ENCODE measurements around the gene TIMM21. TPM values are rescaled to one million over a fixed set of nuclear protein-coding genes. Genes with fewer than 3 reads are reported as not detected.

The TIMM21 gene
- total and polyA plus RNA-seq, 4 donors, result 22.0 to 39.2 (median 30.0) TPM

DNA sequence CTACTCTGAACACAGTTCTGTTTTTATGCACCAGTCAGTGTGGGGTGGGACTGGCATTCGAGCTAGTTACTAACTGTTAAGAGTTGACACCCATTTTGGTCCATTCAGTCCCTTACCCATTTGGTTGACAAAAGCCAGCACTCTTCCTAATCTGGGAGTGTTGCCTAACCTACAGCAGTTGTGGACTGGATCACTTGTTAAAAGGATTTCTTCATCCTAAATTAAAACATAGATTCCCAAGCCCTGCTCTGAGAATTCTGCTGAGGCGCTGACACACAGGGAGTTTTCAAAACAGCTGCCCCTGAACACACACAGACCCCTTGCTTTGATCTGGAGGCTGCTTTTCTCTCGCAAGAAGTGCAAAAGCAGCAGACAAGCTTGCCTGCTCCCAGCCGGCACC is 6.4 kb downstream of the TIMM21 start:
- no peak for DNase-seq (ENCODE audit: low spot score)
- Histone ChIP-seq H3K4me3 (ENCODE audit: low read depth in 1 of 3, low read length in 3 of 3) (no peak overlapping the region), H3K27ac (ENCODE audit: low read depth in 1 of 2, low read length in 2 of 2) (no peak overlapping the region), H3K27me3 (ENCODE audit: control insufficient read depth in 4 of 4, insufficient read depth in 4 of 4, low read length in 3 of 4) (no peaks in the 10 kb centered on the region), H3K4me1 (ENCODE audit: control insufficient read depth in 4 of 4, insufficient read depth in 4 of 4, low read length in 3 of 4) (peaks cover 6 to 9% (median 8%) of the 10 kb centered on the region in 4 donors), H3K36me3 (ENCODE audit: control insufficient read depth in 4 of 4, insufficient read depth in 3 of 4, low read depth in 1 of 4, low read length in 3 of 4) (peaks cover 0 to 40% (median 28%) of the 10 kb centered on the region in 4 donors), H3K9me3 (ENCODE audit: control insufficient read depth in 4 of 4, low read length in 3 of 4) (no peaks in the 10 kb centered on the region), H3K9ac (ENCODE audit: low read depth in 1 of 2, low read length in 2 of 2) (no peak overlapping the region)
- TF ChIP-seq TAF1 (conservative IDR thresholded peaks at IDR 0.05) (no peak), RAD21 (IDR thresholded peaks at IDR 0.05) (no peak), NR2F2 (IDR thresholded peaks at IDR 0.05) (no peak), EGR1 (IDR thresholded peaks at IDR 0.05; ENCODE audit: low read depth in 2 of 2) (no peak), GABPA (IDR thresholded peaks at IDR 0.05 in 1 of 2, conservative IDR thresholded peaks at IDR 0.05 in 1 of 2) (no peak)
- TF ChIP-seq, protein P1, sequence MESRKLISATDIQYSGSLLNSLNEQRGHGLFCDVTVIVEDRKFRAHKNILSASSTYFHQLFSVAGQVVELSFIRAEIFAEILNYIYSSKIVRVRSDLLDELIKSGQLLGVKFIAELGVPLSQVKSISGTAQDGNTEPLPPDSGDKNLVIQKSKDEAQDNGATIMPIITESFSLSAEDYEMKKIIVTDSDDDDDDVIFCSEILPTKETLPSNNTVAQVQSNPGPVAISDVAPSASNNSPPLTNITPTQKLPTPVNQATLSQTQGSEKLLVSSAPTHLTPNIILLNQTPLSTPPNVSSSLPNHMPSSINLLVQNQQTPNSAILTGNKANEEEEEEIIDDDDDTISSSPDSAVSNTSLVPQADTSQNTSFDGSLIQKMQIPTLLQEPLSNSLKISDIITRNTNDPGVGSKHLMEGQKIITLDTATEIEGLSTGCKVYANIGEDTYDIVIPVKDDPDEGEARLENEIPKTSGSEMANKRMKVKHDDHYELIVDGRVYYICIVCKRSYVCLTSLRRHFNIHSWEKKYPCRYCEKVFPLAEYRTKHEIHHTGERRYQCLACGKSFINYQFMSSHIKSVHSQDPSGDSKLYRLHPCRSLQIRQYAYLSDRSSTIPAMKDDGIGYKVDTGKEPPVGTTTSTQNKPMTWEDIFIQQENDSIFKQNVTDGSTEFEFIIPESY (IDR thresholded peaks at IDR 0.05), result no peak
- TF ChIP-seq, protein P2, sequence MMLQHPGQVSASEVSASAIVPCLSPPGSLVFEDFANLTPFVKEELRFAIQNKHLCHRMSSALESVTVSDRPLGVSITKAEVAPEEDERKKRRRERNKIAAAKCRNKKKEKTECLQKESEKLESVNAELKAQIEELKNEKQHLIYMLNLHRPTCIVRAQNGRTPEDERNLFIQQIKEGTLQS (IDR thresholded peaks at IDR 0.05), result no peak
- TF ChIP-seq, protein P3, sequence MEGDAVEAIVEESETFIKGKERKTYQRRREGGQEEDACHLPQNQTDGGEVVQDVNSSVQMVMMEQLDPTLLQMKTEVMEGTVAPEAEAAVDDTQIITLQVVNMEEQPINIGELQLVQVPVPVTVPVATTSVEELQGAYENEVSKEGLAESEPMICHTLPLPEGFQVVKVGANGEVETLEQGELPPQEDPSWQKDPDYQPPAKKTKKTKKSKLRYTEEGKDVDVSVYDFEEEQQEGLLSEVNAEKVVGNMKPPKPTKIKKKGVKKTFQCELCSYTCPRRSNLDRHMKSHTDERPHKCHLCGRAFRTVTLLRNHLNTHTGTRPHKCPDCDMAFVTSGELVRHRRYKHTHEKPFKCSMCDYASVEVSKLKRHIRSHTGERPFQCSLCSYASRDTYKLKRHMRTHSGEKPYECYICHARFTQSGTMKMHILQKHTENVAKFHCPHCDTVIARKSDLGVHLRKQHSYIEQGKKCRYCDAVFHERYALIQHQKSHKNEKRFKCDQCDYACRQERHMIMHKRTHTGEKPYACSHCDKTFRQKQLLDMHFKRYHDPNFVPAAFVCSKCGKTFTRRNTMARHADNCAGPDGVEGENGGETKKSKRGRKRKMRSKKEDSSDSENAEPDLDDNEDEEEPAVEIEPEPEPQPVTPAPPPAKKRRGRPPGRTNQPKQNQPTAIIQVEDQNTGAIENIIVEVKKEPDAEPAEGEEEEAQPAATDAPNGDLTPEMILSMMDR (IDR thresholded peaks at IDR 0.05; ENCODE audit: low read depth, low read length, missing input control), result no peak
- WGBS, result 94% methylated on average over 4 of the region's 4 CpGs

DNA sequence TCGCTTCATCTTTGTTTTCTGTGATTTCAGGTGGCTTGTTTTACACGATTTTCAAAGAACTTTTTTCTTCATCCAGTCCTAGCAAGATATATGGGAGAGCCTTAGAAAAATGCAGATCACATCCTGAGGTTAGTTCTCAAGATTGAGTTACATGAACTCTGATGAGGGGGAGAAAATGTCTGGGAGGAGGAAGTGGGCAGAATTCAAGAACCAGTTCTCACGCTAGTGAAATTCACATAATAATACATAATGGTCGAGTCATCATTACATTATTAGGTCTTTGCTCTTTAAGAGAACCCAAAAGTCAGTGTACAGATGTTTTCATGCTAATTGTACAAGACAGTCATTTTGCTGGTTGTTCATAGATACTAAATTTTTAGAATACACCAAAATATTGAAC is 7.0 kb downstream of the TIMM21 start:
- H3K36me3 ChIP-seq (ENCODE audit: control insufficient read depth in 4 of 4, insufficient read depth in 3 of 4, low read depth in 1 of 4, low read length in 3 of 4), result peaks cover 0 to 43% (median 31%) of the 10 kb centered on the region in 4 donors
- no peaks in the 10 kb centered on the region for H3K9me3 ChIP-seq (ENCODE audit: control insufficient read depth in 4 of 4, low read length in 3 of 4)
- DNase-seq (ENCODE audit: low spot score), result no peak
- peaks cover 3 to 5% (median 3%) of the 10 kb centered on the region in 4 donors for H3K4me1 ChIP-seq (ENCODE audit: control insufficient read depth in 4 of 4, insufficient read depth in 4 of 4, low read length in 3 of 4)
- no peak overlapping the region for H3K27ac ChIP-seq (ENCODE audit: low read depth in 1 of 2, low read length in 2 of 2)
- WGBS, result 87% methylated on average over 4 of the region's 4 CpGs
- H3K4me3 ChIP-seq (ENCODE audit: low read depth in 1 of 3, low read length in 3 of 3), result no peak overlapping the region
- TF ChIP-seq, protein P3 (IDR thresholded peaks at IDR 0.05; ENCODE audit: low read depth, low read length, missing input control), result no peak
- TF ChIP-seq YY1 (IDR thresholded peaks at IDR 0.05), result no peak
- no peak for TF ChIP-seq RAD21 (IDR thresholded peaks at IDR 0.05)
- TF ChIP-seq TAF1 (conservative IDR thresholded peaks at IDR 0.05), result no peak
- TF ChIP-seq FOXA2 (IDR thresholded peaks at IDR 0.05), result no peak
- no peak for TF ChIP-seq EGR1 (IDR thresholded peaks at IDR 0.05; ENCODE audit: low read depth in 2 of 2)
- no peak for TF ChIP-seq HNF4G (IDR thresholded peaks at IDR 0.05)
- no peak for TF ChIP-seq GABPA (IDR thresholded peaks at IDR 0.05 in 1 of 2, conservative IDR thresholded peaks at IDR 0.05 in 1 of 2)
- TF ChIP-seq, protein P1 (IDR thresholded peaks at IDR 0.05), result no peak
- TF ChIP-seq NR2F2 (IDR thresholded peaks at IDR 0.05), result no peak
- TF ChIP-seq MAX (IDR thresholded peaks at IDR 0.05), result no peak
- no peak for TF ChIP-seq RXRA (IDR thresholded peaks at IDR 0.05)
- H3K9ac ChIP-seq (ENCODE audit: low read depth in 1 of 2, low read length in 2 of 2), result no peak overlapping the region
- H3K27me3 ChIP-seq (ENCODE audit: control insufficient read depth in 4 of 4, insufficient read depth in 4 of 4, low read length in 3 of 4), result no peaks in the 10 kb centered on the region
